Breast epithelium (tissue), 3 donors: ENCODE data around the gene DALRD3.

ENCODE experiments used
- CTCF ChIP-seq, 3 donors: fragments of 450-650 bp; IDR thresholded peaks; one replicate each; pipeline ENCODE4 v1.5.1; 2016 to 2017; ENCODE audit warnings: antibody characterized with exemption in 3 of 3, mild to moderate bottlenecking in 3 of 3, moderate library complexity in 3 of 3
- POLR2A ChIP-seq: fragments of 450-650 bp; IDR thresholded peaks from one replicate; pipeline ENCODE4 v1.6.1; 2016; ENCODE audit warnings: antibody characterized with exemption, mild to moderate bottlenecking, moderate library complexity
- POLR2AphosphoS5 ChIP-seq, 3 donors: sonication (generic); formaldehyde crosslinking; IDR thresholded peaks; one replicate each; pipeline ENCODE4 v1.6.1; 2017; ENCODE audit warnings: antibody characterized with exemption in 3 of 3

GRCh38 chr3:49027634-49028033, 9.3 kb upstream of the DALRD3 start:
- no peak for TF ChIP-seq POLR2A
- TF ChIP-seq CTCF (IDR thresholded peaks at IDR 0.05), result no peak
- no peak for TF ChIP-seq POLR2AphosphoS5 (IDR thresholded peaks at IDR 0.05)
